ENCODE measurements around the gene ITPR1.

ITPR1 gene

GRCh38 chr3:4666071-4666470 is 172.9 kb downstream of the ITPR1 start:
- no peak for DNase-seq (ENCODE audit: extremely low read depth, low read depth)
- TF ChIP-seq, protein P1, sequence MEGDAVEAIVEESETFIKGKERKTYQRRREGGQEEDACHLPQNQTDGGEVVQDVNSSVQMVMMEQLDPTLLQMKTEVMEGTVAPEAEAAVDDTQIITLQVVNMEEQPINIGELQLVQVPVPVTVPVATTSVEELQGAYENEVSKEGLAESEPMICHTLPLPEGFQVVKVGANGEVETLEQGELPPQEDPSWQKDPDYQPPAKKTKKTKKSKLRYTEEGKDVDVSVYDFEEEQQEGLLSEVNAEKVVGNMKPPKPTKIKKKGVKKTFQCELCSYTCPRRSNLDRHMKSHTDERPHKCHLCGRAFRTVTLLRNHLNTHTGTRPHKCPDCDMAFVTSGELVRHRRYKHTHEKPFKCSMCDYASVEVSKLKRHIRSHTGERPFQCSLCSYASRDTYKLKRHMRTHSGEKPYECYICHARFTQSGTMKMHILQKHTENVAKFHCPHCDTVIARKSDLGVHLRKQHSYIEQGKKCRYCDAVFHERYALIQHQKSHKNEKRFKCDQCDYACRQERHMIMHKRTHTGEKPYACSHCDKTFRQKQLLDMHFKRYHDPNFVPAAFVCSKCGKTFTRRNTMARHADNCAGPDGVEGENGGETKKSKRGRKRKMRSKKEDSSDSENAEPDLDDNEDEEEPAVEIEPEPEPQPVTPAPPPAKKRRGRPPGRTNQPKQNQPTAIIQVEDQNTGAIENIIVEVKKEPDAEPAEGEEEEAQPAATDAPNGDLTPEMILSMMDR (IDR thresholded peaks at IDR 0.05; ENCODE audit: low read depth, low read length) = no peak

DNA sequence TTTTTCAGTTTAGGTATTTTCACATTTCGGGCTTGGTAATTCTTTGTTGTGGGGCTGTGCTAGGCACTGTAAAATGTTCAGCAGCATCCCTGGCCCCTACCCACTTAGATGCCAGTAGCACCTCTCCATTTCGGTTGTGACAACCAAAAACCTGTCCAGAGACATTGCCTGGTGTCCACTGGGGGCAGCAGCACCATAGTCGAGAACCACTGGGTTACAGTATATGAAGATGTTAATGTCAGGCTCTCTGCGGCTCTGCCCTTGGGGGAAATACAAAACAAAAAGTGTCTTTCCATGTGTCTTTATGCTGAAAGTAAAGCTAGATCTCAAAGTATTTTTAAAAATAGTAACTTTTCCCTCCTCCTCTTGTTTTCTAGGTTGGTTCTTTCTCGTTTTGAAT is 177.2 kb downstream of the ITPR1 start:
- TF ChIP-seq, protein P1 (IDR thresholded peaks at IDR 0.05; ENCODE audit: low read depth, low read length) = peak; percentile 38
- no peak for DNase-seq (ENCODE audit: extremely low read depth, low read depth)

DNA sequence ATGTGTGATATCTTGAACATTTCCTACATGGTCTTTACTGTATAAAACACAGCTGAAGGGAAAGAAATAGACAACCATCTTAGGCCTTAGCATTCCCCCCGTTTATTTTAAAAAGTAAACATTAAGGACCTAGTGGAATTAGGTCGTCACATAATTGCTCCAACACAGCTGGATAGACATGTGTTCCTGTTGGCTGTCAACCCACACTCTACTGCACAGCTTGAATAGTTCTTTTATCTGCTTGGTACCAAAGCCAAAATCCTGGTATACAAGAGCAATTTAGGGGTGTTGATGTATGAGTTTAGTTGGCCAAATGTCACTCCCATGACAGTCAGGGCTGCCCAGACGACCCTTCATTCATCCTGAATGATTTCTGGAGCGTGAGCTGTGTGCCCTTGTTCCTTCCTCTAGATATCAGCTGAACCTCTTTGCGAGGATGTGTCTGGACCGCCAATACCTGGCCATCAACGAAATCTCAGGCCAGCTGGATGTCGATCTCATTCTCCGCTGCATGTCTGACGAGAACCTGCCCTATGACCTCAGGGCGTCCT is 179.7 kb downstream of the ITPR1 start:
- TF ChIP-seq, protein P1 (IDR thresholded peaks at IDR 0.05; ENCODE audit: low read depth, low read length) = no peak
- DNase-seq (ENCODE audit: extremely low read depth, low read depth) = no peak

DNA sequence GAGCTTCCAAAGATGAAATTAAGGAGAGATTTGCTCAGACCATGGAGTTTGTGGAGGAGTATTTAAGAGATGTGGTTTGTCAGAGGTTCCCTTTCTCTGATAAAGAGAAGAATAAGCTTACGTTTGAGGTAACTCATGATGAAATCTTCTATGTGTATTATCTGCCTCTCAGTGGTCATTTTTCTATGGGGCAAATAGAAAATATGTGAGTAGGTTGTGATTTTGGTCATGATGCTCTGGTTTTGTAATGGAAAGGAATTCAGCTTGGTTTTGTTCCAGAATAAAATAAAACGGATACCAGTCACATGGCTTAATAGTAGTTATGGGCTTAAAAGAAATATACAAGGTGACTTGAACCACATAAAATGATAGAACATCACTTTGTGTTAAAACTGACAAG is 181.1 kb downstream of the ITPR1 start:
- DNase-seq (ENCODE audit: extremely low read depth, low read depth) = no peak
- TF ChIP-seq, protein P1 (IDR thresholded peaks at IDR 0.05; ENCODE audit: low read depth, low read length) = no peak

GRCh38 chr3:4675704-4676103 is 182.6 kb downstream of the ITPR1 start:
- no peak for DNase-seq (ENCODE audit: extremely low read depth, low read depth)
- TF ChIP-seq, protein P1 (IDR thresholded peaks at IDR 0.05; ENCODE audit: low read depth, low read length) = no peak

GRCh38 chr3:4678320-4678719 is 185.2 kb downstream of the ITPR1 start:
- no peak for DNase-seq (ENCODE audit: extremely low read depth, low read depth)
- TF ChIP-seq, protein P1 (IDR thresholded peaks at IDR 0.05; ENCODE audit: low read depth, low read length) = no peak

DNA sequence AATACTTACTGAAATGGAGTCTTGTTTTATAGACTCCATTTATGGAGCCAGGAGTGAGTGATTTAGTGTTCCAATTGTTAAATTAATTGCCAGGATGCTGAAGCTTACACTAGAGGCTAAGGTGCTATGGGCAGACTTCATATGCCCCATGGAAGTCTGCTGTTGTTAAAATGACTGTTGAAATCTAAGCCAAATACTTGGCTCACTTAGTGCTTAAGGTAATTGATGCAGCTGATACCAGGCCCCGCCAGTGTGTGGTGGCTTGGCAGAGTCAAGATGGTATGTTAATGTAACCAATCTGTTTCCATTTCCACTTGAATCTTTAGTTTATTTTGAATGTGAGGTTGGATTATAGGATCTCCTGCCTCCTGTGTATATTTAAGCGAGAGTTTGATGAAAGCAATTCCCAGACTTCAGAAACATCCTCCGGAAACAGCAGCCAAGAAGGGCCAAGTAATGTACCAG is 187.1 kb downstream of the ITPR1 start:
- DNase-seq (ENCODE audit: extremely low read depth, low read depth) = peak; percentile 24

More for the DNA sequence above, 187.1 kb downstream of the ITPR1 start:
- TF ChIP-seq, protein P1 (IDR thresholded peaks at IDR 0.05; ENCODE audit: low read depth, low read length) = no peak
